GM10266 (cell line): ENCODE results near the gene SUV39H2.

ENCODE experiments used
- DNase-seq: peaks from one replicate; pipeline ENCODE4 v3.0.0; 2012; ENCODE audit errors: extremely low spot score
- CTCF ChIP-seq: IDR thresholded peaks from 2 replicates; pipeline ENCODE4 v1.5.1; 2012; ENCODE audit warnings: mild to moderate bottlenecking, low read depth; ENCODE audit not compliant: control insufficient read depth, insufficient read depth; ENCODE audit errors: missing control alignments

The SUV39H2 gene

GRCh38 chr10:14839305-14839695 is 39.4 kb upstream of the SUV39H2 start:
- TF ChIP-seq CTCF: no peak

GRCh38 chr10:14840178-14840577 is 38.5 kb upstream of the SUV39H2 start:
- no peak for TF ChIP-seq CTCF
- DNase-seq: no peak

More at GRCh38 chr10:14839305-14839695, 39.4 kb upstream of the SUV39H2 start:
- DNase-seq: no peak

- no peak for DNase-seq
- TF ChIP-seq CTCF: no peak
These were observed 35.2 kb upstream of the SUV39H2 start for GRCh38 chr10:14843327-14843988.

- no peak for DNase-seq
- no peak for TF ChIP-seq CTCF
These were observed 33.7 kb upstream of the SUV39H2 start for GRCh38 chr10:14844948-14845347.

- DNase-seq: no peak
- TF ChIP-seq CTCF: no peak
These were observed 26.4 kb upstream of the SUV39H2 start for GRCh38 chr10:14852236-14852635.

- no peak for TF ChIP-seq CTCF
These were observed 23.2 kb upstream of the SUV39H2 start for GRCh38 chr10:14855453-14855852.

GRCh38 chr10:14858338-14858960 is 20.2 kb upstream of the SUV39H2 start:
- TF ChIP-seq CTCF: no peak
- DNase-seq: no peak

More at GRCh38 chr10:14855453-14855852, 23.2 kb upstream of the SUV39H2 start:
- no peak for DNase-seq
